SU-DHL-6 (cell line): ENCODE results near the gene PREX1.

Experiments
- CTCF ChIP-seq: fragments of 200-600 bp; sonication (generic); IDR thresholded peaks from one replicate; pipeline ENCODE4 v1.5.1; 2017; ENCODE audit warnings: antibody characterized with exemption, mild to moderate bottlenecking, low read length, moderate library complexity; ENCODE audit not compliant: insufficient read depth, poor library complexity, severe bottlenecking
- EZH2phosphoT487 ChIP-seq: fragments of 200-600 bp; sonication (generic), shearing (Covaris generic); conservative IDR thresholded peaks from 2 replicates; pipeline ENCODE4 v1.6.1; 2018; ENCODE audit warnings: mild to moderate bottlenecking, antibody characterized with exemption, low read length, moderate library complexity, mixed read lengths

GRCh38 chr20:48703107-48703506, 124.7 kb downstream of the PREX1 start:
- TF ChIP-seq CTCF (no peak), EZH2phosphoT487 (no peak)
